Activated T-cell treated with anti-CD3 and anti-CD28 coated beads for 1 hour (primary cell): Measurements from ENCODE around the gene ASPSCR1.

Experiments used
- DNase-seq: peaks from one replicate; pipeline ENCODE4 v3.0.0-alpha.2; 2020; ENCODE audit warnings: low read depth

ASPSCR1 gene

DNA sequence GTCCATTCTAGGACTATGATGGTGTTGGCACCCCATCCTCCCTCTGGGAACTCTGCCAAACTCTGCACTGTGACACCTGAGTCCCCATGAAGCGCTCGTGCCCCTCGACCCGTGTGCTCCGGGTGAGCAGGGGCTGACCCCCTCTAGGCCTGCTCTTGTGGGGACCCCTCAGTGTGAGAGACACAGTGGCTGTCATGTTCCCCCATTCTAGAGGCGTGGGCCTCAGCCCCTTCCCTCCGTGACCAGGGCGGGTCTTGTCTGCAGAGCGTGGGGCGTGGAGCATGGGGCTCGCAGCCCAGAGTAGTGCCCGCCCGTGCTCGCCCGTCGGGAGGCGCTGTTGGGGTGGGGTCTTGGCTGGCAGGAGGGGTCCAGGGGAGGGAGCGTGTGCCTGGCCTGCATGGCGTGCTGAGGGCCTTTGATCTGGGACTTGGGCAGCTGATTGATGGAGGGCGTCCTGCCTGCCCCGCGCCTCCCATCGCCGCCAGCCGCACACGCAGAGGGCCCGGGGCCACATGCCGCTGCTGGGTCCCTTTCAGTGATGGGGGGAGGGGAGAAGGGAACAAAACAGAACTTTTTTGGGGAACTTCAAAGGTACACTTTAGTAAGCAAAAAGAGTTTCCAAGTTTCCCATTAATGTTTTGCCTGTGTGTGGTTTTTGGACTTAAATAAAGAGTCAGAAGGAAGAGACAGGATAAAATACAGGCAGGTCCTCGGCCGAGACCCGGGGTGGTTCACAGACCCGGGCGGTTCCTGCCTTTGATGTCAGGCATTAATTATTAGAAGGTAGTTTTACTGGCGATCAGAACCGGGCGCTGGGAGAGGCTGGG is 22.8 kb downstream of the ASPSCR1 start:
- DNase-seq = no peak

DNA sequence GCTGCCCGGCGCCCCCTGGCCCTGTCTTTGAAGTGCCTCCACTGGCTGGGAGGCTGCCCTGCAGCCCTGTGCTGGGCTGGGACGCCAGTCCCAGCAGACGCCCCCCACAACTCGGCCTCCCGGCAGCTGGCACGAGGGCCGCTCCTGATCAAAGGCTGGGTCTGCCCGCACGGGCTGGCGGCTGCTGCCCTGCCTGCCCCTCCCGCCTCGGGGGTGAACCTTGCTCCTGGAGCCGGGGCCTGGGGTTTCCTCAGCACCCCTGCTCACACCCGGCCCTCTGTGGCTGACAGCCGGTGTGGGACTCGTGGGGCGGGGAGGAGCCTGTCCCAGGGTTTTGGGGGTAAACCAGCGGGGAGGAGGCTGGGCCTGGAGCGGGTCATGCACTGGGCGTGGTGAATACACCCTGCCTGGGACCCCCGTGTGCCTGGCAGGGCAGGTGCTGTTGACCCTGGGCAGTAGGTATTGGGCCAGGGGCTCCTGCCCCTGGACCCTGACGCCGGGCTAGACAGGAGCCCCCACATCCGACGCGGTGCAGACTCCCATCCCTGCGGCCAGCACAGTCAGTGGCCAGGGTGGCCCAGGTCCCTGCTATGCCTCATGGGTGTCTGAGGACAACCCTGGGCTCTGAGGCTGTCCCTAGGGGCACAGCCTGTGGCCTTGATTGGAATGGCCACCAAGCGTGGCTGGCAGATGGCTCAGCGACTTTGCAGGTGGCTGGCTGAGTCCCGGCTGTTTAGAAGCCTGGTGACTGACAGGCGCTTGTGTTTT is 23.6 kb downstream of the ASPSCR1 start:
- no peak for DNase-seq

DNA sequence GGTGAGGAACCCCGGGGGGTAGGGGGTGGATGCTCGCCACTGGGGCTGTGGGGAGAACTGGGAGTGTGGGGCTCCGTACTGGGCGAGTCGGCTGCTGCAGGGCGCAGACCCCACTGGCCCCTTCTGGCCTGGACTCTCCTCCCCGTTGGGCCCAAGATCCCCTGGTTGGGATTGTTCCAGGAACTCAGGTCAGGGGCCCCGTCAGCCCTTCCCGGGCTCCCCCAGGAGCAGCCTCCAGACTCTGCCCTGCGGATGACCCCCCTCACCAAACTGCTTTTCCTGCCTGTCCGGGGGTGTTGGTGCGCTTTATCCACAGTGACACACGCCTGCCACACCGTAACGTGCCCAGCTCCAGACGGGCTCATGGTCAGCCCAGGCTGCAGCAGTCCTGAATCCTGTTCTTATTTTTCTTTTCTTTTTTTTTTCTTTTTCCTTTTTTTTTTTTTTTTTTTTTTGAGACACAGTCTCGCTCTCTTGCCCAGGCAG is 24.2 kb downstream of the ASPSCR1 start:
- DNase-seq = no peak

DNA sequence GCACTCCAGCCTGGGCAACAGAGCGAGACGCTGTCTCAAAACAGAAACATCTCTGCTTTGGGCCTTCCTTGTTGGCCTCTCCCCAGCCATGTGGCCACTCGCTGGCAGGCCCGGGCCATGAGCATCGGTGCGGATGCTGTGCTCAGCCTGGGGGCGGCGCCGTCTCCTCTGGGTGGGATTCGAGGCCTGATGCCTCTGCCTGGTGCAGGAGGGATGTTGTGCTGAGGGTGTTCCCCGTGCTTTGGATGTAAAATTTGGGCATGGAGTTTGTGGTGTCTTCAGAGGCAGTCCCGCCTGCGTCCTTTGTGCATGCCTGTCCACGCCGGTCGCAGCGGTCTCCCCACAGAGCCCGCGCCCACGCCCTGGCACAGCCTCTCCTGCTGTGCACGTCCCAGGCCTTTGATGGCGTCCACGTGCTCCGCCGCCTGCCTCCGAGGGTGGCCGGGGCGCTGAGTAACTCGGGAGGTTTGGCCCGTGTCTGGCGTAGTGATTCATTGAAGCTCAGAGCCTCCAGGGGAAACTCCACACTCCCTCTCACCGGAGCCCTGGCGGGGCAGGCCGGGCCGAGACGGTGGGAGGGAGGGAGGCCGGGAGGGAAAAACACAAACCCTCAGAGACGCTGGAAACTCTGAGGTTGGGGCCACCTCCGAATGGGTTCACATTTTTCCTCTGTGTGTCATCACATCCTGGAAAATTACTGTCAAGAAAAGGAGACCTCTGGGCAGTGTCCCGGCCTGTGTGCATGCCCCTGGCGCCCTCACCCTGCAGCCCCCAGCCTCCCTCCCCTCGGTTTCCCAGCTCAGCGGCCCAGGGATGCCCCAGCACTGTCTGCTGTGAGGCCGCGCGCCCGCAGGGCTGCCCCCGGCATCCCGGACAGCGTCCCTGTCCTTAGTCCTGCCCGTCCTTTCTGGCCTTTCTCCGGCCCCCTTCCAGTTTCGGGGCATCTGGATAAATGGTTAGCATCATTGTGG is 26.3 kb downstream of the ASPSCR1 start:
- DNase-seq = no peak

DNA sequence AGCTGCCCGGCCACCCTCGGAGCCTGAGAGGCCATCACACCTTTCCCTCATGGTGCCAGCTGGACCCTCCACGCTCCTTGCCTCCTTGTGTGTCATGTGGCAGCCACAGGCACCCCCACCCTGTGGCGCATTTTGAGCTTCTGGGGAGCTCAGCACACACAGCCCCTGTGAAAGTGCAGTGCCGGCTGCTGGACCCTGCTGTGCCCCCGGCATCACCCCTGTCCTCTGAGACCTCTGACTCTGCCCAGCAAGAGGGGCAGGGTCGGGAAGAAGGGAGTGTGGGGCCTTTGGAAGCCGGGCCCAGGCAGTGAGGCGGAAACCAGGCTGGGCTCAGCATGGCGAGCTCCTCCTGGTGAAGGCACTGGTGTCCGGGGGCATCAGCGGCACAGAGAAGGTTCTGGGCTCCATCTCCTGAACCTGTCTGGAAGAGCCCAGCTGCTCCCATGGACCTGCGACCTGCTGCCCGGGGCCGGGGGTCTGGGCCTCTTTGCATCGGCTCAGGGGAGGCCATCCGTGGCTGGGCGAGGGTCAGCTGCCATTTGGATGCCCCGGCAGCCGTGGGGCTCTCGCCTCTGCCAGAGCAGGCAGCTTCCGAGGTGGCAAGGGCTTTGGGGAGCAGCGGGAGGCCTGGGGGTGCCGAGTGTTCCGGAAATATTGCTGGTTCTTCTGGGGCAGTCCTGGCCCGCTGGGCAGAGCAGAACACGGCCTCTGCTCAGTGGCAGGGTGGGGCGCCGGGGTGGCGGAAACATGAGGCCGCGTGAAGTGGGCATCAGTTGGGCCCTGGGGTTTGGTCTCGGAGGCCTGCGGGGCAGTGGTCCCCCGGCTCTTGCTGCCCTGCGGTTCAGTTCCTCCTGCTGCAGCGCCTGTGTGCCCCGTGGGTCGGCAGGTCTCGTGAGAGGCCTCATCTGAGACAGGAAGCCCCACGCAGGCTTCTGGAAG is 27.4 kb downstream of the ASPSCR1 start:
- DNase-seq = no peak

DNA sequence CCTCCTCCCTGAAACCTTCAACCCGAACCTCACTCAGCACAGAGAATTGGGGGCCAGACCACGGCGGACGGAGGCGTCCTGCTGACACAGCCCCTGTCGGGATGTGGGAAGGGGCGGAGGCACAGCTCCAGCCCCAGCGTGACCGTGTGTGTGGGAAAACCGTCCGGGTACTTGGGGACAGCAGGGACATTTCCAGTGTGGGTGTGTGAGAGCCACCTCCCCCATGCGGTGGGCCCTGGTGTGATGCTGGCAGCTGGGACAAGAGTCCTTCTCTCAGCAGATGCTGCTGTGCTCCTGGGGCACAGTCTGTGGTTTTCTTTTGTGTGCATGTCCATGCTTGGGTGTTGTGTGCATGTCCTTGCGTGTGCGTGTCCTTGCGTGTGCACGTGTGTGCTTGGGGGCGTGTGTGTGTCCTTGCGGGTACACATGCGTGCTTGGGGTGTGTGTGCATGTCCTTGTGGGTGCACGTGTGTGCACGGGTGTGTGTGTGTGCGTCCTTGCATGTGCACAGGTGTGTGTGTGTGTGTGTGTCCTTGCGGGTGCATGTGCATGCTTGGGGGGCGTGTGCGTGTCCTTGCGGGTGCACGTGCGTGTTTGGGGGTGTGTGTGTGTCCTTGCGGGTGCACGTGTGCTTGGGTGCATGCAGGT is 28.4 kb downstream of the ASPSCR1 start:
- DNase-seq = no peak

DNA sequence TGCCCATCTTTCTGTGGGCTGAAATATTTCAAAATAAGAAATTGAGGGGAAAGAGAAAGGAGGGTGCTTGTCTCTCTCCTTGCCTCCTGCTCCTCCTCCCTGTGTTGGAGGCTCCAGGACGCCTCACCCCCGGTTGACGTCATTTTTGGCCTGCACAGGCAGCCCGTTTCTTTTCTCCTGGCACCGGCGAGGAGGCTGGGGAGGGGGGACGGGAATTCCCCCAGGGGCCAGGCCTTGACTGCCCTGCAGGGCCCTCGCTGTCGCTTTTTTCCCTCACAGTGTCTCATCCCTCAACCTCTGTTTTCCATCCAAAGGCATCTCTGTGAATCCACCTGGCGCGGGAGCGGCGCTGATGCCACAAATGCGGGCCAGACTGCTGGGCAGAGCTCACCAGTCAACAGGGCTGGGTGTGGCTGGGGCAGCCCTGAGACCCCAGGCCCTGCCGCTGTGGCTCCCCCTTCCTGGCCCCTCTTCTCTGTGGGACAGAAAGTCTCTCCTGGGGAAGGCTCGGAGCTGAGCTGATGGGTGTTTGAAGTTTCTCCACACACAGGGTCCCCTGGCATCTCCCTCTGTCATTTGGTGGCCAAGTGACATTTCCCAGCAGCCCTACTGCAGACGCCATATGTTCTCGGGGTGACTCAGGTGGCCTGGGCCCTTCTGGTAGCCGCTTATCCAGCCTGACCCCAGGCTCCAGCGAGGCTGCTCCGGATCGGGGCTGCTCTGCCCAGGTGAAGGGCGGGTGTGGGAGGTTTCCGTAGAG is 29.2 kb downstream of the ASPSCR1 start:
- no peak for DNase-seq

DNA sequence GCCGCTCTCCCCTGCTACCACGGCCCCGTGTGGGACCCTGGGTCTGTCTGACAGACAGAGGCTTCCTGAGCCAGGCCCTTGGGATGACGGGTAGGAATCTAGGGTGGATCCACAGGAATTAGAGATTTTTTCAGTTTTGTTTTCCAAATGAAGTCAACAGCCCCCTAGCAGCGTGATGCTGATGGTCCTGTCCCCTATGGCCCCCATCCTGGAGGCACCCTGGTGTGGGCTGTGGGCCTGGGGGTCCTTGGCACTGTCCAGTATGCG is 29.7 kb downstream of the ASPSCR1 start:
- DNase-seq = no peak

DNA sequence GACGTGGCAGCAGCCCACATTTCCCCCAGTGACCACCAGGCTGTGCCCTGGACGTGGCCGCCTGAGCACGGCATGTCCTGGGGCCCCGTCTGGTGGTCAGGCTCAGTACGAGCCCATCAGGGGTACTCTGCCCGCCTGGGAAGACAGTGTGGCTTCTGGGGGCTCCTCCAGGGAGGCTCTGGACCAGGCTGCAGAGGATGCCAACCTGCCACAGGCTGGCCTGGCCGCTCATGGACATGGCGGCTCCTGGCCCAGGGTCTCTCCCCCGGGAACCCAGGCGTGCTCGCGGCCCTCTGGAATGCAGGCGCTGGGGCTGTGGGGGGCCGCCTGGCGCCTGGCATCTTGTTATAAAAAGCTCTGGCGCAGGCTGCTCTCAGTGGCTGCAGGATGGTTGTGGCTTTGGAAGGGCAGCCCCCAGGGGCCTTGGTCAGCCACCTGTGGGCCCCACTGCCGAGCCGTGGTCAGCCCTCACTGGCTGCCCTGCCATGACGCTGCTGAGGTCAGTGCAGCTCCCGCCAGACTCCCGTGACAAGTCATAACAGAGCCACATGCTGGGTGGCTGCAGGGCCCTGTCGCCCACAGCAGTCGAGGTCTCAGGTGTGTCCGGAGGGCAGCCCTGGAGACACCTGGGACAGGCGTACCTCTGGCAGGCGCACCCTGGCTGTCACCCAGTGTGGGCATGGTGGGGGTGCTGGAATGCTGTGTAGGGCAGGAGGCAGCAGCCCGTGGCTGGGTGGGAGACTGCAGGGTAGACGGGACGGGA is 30.2 kb downstream of the ASPSCR1 start:
- DNase-seq = no peak

DNA sequence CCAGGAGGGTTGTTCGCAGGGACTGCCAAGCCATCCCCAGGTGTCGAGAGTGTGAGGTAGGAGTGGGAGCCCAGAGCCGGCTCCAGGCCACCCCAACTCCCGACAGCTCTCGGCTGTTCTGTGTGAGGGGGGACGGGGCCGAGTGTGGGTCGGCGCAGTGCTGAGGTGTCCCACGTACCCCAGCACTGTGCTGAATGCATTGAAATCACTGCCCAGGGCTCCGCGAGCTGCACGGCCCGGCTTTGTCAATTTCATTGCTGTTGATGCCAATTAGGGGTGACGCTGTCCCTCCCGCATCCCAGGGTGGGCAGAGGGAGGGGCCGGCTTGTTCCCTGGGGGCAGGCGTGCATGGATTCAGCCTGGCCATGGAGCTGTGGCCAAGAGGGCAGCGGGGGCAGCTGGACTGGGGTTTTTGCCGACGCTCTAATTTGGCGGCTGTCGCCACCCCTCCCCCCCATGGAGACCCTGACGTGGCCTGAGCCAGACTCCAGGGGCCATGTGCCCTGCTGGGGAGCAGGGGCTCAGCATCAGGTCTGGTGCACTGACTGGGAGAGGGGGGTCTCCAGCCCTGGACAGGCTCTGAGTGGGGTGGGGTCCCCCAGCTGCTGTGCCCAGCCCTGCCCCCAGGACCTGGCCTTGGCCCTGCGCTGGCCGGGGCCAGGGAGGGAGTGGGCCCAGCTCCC is 31.0 kb downstream of the ASPSCR1 start:
- no peak for DNase-seq

DNA sequence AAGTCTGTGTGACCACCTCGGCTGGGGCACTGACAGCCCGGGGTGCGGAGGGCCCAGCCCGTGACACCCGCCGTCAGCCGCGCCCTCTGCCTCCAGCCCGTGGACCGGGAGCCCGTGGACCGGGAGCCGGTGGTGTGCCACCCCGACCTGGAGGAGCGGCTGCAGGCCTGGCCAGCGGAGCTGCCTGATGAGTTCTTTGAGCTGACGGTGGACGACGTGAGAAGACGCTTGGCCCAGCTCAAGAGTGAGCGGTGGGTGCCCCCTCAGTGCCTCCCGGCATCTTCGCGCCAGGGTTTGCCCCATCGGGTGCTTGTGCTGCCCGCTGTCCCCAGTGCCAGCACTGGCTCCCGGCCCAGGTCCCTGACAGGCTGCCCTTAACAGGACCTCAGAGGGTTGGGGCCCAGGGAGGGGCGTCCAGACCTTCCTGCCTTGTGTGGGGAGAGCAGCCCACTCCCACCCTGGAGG is 31.5 kb downstream of the ASPSCR1 start:
- no peak for DNase-seq

DNA sequence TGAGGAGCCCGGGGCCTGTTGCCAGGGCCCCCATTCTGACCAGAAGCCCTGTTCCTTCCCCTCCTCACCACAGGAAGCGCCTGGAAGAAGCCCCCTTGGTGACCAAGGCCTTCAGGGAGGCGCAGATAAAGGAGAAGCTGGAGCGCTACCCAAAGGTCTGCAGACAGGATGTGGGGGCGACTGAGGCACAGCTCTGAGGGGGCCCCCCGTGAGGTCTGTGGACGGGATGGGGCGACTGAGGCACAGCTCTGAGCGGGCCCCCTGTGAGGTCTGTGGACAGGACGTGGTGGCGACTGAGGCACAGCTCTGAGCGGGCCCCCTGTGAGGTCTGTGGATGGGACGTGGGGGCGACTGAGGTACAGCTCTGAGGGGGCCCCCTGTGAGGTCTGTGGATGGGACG is 32.0 kb downstream of the ASPSCR1 start:
- no peak for DNase-seq

DNA sequence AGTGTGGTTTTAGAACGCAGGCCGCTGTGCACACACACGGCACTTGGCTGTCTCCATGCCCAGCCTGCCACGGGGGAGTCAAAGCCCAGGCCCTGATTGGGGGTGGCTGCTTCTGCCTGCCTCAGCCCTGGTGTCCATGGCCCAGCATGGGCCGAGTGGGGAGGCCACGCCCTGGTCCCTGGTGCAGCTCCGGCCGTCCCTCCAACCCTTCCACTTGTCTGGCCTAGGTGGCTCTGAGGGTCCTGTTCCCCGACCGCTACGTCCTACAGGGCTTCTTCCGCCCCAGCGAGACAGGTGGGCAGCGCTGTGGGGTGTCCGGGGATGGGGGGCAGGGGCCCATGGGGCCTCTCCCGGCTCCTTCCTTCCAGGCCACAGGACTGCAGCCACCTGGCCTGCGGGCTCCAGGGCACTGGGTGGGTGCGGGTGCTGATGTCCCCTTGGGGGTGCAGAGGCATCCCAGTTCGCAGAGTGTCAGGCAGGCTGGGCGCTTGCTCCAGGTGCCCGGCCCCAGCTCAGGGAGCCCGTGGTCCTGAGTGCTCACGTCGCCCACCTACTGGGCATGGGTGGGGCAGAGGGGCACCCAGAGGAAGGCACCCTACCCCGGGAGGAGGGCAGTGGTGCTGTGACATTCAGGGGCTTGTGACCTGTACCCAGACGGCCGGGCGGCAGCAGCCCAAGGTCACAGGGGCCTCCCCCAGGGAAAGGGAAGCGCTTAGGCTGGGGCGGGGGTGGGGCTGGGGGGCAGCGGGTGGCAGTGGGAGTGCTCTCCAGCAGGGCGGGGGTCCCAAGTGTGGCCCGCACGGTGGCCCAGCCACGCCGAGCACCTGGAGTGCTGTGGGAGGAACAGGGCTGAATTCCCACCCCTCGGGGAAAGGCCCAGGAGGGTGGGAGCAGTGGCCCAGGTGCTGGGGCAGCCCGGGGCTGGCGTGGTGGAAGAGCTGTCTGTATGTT is 33.4 kb downstream of the ASPSCR1 start:
- DNase-seq = no peak

DNA sequence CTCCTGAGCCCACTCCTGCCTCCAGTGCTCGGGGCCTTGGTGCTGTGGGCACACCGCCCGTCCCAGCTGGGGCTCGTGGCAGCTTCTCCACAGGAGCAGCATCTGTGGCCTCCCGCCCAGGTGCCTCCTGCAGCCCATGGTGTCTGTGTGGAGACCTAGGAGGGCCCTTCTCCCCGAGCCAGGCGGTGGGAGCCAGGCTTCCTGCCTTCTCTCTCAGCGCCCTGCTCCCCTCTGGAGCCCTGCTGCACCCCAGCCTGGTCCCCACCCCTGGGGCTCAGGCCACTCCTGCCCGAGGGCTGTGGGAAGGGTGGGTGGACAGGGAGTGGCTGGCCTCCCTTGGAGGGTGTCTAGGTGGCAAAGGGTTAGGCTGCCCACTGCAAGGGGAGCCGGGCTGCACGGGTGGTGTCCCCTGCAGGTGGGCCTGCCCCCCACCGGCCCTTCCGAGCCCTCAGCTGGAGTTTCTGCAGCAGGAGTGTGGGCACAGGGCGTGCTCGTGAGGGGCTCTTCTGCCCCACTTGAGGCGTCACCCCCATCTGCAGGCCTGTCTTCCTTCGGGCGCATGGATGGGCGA is 34.3 kb downstream of the ASPSCR1 start:
- no peak for DNase-seq

DNA sequence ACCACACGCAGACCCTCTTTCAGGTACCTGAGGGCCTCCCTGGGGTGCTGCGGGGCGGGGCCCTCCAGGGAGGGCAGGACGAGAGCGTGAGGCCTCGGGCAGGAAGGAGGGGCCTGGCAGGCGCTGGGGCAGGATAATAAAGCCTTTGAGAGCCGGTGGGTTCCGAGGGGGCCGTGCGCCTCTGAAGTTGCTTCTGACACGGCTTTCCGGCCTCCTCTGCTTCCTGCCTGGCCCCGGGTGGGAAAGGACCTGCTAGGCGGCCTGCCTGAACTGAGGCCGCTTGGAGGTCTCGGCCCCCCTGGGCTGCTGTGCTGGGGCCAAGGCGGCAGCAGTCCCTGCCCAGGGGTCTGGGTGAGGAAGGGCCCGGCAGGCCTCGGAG is 34.8 kb downstream of the ASPSCR1 start:
- no peak for DNase-seq

DNA sequence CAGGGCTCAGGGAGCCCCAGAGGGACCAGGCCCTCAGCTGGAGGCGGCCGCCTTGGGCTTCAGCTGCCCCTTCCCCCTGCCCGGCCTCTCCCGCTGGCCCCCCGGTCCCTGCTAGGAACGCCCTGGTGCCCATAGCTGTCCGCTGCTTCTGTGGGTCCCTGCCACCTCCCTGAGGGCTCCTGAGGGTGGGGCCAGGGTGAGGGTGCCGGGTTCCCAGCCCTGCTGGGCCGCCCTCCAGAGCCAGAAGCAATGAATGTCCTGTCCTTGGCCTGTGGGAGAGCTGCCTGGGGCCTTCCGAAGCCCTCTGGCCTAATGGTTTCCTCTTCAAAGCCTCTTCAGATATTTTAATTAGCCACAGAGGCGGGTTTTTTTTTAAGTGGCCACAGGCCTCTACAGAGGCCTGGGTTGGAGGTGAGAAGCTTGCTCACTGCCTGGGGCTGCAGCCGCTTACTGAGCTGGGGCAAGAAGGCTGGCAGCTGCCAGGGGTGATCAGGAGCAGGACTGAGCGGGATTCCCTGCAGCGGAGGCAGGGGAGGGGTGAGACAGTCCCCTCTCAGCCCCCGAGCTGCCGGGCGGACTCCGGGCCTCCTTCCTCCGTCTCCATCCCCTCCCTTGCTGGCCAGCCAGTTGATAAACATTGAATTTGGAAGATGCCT is 35.3 kb downstream of the ASPSCR1 start:
- DNase-seq = no peak

DNA sequence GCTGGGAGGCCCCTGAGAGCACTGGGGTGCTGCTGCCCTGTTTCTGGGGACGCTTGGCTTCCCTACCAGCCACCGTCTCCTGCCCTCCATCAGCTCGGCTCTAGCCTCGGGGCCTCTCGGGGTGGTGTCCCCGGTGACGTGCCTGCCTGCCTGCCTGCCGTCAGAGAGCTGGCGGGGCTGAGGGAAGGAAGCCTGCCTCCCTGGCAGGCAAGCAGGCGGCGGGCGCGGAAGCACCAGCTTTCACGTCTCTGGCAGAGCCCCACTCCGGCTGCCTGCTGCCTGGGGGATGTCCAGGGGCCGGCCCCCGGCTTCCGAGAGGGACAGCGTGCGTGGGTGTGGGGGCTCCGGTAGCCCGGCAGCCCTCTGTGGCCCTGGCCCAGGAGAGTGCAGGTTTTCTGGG is 35.9 kb downstream of the ASPSCR1 start:
- no peak for DNase-seq
